HG02763 (cell line): ENCODE data around the gene TRPT1.
A peak's percentile ranks its signal among the peaks of the same experiment; 100 is the strongest.

Experiments used
- ATAC-seq: cut with Tn5 transposase; IDR thresholded peaks from one replicate; pipeline ENCODE4 v1.9.1; 2021; ENCODE audit warnings: mild to moderate bottlenecking, moderate library complexity; ENCODE audit not compliant: unreplicated experiment

TRPT1 gene

GRCh38 chr11:64245797-64246620 lies 20.0 kb upstream of the TRPT1 start:
- no peak for ATAC-seq

GRCh38 chr11:64245401-64245796 lies 19.4 kb upstream of the TRPT1 start:
- no peak for ATAC-seq

- ATAC-seq = no peak
Measured at GRCh38 chr11:64244966-64245365, 19.0 kb upstream of the TRPT1 start.

GRCh38 chr11:64244107-64244506 lies 18.1 kb upstream of the TRPT1 start:
- no peak for ATAC-seq

GRCh38 chr11:64243236-64243854 lies 17.4 kb upstream of the TRPT1 start:
- no peak for ATAC-seq

- peak; percentile 4 for ATAC-seq
Measured at GRCh38 chr11:64241491-64242374, 15.7 kb upstream of the TRPT1 start.

- ATAC-seq = peak; percentile 70
Measured at GRCh38 chr11:64241241-64241490, 15.2 kb upstream of the TRPT1 start.

- ATAC-seq = peak; percentile 54
Measured at GRCh38 chr11:64240435-64241240, 14.7 kb upstream of the TRPT1 start, which contains the start of gene FKBP2. TSS of gene FKBP2 (plus strand) at chr11:64241095. CDS start at chr11:64242388, 1,293 bp downstream.

GRCh38 chr11:64239662-64240434 lies 13.9 kb upstream of the TRPT1 start:
- ATAC-seq = no peak

GRCh38 chr11:64238999-64239398 lies 13.0 kb upstream of the TRPT1 start:
- ATAC-seq = no peak

- ATAC-seq = no peak
Measured at GRCh38 chr11:64238076-64238475, 12.1 kb upstream of the TRPT1 start.

GRCh38 chr11:64237484-64237951 lies 11.5 kb upstream of the TRPT1 start:
- no peak for ATAC-seq

GRCh38 chr11:64235437-64236161 lies 9.6 kb upstream of the TRPT1 start:
- no peak for ATAC-seq

GRCh38 chr11:64234647-64235379 lies 8.8 kb upstream of the TRPT1 start:
- no peak for ATAC-seq

- ATAC-seq = peak; percentile 41
Measured at GRCh38 chr11:64233913-64234586, 8.1 kb upstream of the TRPT1 start, which contains the start of gene VEGFB. TSS of gene VEGFB (plus strand) at chr11:64234584. CDS start at chr11:64234834, 250 bp downstream.

- no peak for ATAC-seq
Measured at GRCh38 chr11:64232967-64233315, 7.0 kb upstream of the TRPT1 start.

GRCh38 chr11:64232182-64232966 lies 6.4 kb upstream of the TRPT1 start:
- ATAC-seq = no peak
